Stimulated activated CD4-positive, alpha-beta T cell treated with anti-CD3 and anti-CD28 coated beads, Interleukin-4, amount 100 ng/mL, for 24 hours (primary cell): ENCODE data around the gene KCND3.

Source experiments
- DNase-seq: peaks from one replicate; pipeline ENCODE4 v3.0.0-alpha.2; 2020

KCND3 gene

DNA sequence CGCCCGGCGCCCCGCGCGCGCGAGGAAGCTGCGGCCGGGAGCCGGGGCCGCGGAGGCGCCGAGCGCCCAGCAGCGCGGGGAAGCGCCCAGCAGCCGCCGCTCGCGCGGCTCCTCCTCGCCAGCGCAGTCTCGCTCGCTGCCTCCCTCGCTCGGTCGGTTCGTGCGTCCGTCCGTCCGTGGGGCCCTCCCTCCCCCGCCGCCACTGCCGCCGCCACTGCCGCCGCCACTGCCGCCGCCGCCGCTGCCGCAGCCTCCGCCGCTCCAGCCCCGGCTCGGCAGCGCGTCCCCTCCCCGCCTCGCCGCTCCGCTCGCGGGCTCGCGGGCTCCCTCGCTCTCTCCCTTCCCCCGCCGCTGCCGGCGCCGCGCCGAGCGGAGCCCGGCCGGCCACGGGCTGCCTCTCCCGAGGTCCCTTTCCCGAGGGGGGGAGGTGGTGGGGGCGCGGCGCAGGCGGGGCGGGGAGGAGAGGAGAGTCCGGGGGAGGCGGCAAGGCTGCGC, at the start of gene KCND3:
KCND3 (minus strand) TSS at position 138 of the 495 bp plus-strand sequence.
- no peak for DNase-seq

- DNase-seq: no peak
Observed at GRCh38 chr1:112034277-112034676, 44.8 kb upstream of the KCND3 start.

DNA sequence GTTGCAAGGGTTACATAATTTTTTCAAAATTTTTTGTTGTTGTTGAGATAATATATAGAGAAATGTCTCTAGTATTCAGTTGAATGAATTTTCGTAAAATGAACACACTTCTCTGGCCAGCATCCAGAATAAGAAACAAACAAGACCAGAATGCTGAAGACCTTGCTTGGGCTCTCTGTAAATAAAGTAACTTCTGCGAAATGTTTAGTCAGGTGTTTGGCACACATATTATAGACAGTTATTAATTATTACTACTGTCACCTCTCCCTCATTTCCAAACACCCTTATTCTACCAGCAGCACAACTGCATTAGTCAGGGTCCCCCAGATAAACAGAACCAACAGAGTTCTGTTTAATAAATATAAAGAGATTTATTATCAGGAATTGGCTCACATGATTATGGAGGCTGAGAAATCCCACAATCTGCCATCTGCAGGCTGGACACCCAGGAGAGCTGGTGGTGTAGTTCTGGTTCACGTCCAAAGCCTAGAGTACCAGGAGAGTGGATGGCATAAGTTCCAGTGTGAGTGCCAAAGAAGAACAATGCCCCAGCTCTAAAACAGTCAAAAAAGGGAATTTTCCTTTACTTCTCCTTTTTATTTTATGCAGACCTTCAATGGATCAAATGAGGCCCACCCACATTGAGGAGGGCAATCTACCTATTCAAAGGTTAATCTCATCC, 44.1 kb upstream of the KCND3 start:
- no peak for DNase-seq

GRCh38 chr1:112030157-112030556, 40.7 kb upstream of the KCND3 start:
- no peak for DNase-seq

GRCh38 chr1:112027696-112028095, 38.2 kb upstream of the KCND3 start:
- no peak for DNase-seq

DNA sequence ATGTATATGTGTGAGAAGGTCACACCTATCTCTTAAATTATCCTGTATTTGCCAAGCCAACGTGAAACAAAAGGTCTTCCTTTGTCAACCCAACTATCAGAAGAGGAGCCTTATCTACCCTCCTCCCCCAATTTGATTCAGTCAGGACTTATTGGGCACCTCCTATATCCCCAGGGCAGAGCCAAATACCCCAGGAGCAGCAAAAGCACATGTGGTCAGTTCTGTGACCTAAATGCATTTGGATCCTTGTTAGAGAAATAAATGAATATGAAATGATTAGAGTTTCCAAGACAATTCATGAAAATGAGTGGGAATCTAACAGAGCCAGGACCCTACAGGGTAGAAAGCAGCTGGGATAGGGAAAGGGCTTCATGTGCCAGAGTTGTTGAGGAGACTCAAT, 37.0 kb upstream of the KCND3 start:
- DNase-seq: no peak

DNA sequence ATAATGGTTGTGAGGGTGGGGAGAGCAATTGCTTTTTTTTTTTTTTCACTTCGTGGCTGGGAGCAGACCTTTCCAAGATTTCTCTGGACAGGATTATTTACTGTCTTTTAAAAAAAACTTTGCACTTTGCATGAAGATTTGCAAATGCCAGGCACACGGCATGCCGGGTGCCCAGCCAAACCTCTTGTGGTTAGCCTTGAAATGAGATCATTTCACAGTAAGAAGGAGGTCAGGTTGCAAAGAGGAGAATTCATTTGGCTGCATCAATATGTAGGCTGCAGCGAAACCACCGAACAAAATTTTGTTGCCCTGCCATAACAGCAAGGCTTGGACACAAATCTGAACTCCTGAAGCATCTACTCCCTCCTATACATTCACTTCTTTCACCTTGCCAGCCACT, 36.5 kb upstream of the KCND3 start:
- DNase-seq: no peak

GRCh38 chr1:112021263-112021662, 31.8 kb upstream of the KCND3 start:
- no peak for DNase-seq

- no peak for DNase-seq
Observed at GRCh38 chr1:112017183-112017582, 27.7 kb upstream of the KCND3 start.

DNA sequence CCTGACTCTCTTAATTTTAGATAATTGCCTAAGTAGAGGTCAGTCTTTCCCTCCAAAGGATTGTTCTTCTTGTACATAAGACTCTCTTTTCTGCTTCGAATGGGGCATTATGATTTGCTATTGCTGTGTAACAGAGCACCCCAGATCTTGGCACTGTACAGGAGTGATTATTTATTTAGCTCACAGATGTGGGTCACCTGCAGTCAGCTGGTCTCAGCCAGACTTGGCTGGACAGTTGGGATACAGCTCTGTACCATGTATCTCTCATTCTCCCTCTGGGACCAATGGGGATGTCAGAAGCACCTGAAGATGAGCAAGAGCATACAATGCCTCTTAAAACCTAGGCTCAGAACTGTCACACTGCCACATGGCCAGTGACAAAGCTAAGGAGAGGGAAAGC, 23.4 kb upstream of the KCND3 start:
- DNase-seq: no peak

- no peak for DNase-seq
Observed at GRCh38 chr1:112011202-112011601, 21.7 kb upstream of the KCND3 start.

GRCh38 chr1:112007169-112007568, 17.7 kb upstream of the KCND3 start:
- DNase-seq: no peak

- no peak for DNase-seq
Observed at GRCh38 chr1:112006416-112007025, 17.1 kb upstream of the KCND3 start.

DNA sequence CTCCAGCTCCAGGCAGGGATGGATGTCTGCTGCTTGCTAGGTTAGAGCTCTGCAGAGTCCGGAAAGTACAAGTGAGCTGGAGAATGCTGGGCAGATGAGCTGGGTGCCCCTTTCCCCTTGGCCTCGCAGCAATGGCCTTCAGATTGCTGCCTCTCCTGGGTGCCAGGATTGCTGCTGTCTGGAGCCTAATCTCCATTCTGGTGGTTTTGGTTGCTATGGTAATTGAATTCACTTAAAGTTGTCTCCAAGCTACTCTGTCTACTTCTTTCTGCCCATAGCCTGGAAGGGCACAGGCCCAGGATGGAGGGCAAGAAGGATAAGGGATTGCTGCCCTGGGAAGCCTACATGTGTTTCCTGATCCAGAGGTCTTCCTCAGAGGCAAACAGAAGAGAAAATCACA, 14.6 kb upstream of the KCND3 start:
- DNase-seq: no peak

- DNase-seq: no peak
Observed at GRCh38 chr1:112002514-112002913, 13.0 kb upstream of the KCND3 start.

- DNase-seq: no peak
Observed at GRCh38 chr1:112001436-112001835, 12.0 kb upstream of the KCND3 start.

DNA sequence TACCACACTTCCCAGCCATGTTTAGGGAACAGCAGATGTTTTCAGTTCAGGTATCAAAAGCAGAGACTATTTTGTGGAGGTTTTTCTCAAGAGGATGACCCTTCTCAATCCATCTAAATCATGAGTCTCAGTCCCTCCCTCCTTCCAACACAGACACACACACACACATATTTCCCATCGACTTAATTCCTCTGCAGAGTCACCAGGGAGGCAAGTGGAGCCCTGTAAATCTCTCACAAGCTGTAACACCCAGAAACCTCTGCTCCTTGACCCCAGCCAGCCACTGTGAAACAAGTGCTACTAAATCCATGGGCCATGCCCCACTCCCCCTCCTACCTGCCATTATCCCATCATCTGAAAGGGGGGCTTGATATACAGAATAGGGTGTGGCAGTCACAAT, 10.6 kb upstream of the KCND3 start:
- DNase-seq: no peak

- no peak for DNase-seq
Observed at GRCh38 chr1:111998332-111998731, 8.9 kb upstream of the KCND3 start.

DNA sequence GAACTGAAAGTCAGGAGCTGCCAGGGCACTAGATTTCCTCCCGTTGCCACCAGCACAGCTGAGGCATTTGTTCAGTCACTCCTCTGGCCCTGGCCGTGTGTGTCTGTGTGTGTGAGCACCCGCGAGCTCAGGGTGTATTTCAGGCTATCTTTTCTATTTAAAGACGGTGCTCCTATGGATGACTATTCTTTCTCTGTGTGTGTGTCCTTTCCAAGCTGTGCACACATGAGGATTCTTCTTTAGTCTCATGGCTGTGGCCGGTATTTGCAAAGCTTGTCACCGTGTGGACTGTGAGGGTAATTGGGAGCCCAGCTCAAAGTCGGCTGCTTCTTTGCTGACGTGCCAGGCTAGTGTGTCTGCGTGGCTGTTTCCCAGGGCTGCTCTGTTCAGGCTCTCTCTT, 3.0 kb upstream of the KCND3 start:
- DNase-seq: no peak

DNA sequence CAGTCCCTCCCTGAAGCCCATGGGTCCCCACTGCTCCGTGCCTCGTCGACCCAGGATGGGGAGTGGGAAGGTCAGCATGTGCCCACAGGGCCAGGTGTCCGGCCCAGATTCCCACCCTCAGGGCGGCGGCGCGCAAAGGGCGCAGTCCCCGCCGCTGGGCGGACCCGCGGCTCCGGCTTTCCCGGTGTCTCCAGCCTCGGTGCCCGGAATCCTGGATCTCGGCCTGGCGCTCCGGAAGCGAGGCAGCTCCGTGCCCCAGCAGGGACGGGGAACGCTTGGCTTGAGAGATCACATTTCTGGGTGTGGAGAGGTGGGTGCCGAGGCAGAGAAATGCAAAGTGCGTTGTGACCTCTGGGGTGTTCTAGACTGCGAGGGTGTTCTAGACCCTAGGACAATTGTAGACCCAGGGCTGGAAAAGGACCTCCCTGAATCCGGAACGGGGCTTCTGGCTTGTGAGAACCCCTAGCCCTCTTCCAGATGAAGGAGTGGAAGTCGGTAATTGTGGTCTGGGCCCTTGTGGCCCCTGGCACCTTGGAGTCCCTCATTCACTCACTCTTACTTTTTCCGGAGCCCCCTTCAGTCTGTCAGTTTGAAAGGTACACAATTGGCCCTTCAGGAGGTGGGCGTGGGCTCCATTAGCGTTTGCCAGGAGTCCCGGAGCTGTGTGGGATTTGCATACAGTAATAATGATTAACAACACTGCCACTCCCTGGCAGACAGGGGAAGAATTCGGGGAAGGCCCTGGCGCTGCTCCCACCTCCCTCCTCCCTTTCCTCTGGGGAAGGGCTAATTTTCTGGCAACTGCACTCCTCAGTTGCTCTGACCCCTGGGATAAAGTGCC, 1.6 kb upstream of the KCND3 start:
- DNase-seq: no peak

DNA sequence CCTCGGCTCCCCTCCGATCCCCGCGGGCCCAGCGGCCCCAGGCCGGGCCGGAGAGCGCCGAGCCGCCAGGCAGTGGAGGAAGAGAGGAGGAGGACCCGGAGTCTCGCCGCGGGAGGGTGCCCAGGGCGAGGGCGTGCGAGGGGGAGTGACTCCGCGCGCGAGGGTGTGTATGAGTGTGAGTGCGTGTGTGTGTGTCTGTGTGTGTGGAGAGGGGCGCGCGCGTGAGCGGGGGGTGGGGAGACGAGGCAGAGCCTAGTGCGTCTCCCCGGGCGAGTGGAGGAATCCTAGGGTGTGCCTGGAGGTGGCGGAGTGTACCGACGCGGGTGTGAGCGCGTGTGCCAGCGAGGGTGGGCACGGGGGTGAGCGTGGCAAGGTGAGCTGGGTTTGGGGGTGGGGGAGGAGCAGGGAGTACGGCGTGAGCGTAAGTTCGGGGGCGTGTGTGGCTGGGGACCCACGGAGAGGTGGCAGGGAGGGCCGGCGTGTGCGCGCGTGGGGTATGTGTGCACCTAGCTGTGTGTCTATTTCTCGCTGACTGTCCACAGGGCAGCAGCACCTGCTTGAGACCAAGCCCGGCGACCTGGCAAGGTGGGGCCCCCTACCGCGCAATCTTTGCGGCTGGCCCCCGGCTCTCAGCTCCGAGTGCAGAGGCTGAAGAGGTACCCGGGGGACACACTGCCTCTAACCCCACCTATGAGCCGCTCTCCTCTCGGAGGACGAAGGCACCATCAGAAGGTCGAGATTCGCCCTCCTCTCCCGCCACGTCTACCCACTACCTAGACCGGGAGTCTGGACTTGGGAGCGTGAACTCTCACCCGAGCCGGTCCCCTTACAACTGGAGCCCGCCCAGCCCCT, 784 bp upstream of the KCND3 start:
- DNase-seq: no peak

- no peak for DNase-seq
Observed at GRCh38 chr1:111988743-111989453, 570 bp downstream of the KCND3 start.
